Gastroesophageal sphincter (tissue), 3 donors: ENCODE data around the gene BHMT.

Experiments used
- EP300 ChIP-seq: sonication (generic); formaldehyde crosslinking; IDR thresholded peaks from one replicate; pipeline ENCODE4 v1.6.1; 2017; ENCODE audit warnings: antibody characterized with exemption, mild to moderate bottlenecking
- POLR2A ChIP-seq, 2 donors: fragments of 450-650 bp; IDR thresholded peaks; one replicate each; pipeline ENCODE4 v1.6.1; 2017; ENCODE audit warnings: antibody characterized with exemption in 2 of 2, mild to moderate bottlenecking in 2 of 2, moderate library complexity in 1 of 2
- POLR2AphosphoS5 ChIP-seq: sonication (generic); formaldehyde crosslinking; IDR thresholded peaks from one replicate; pipeline ENCODE4 v1.6.1; 2017; ENCODE audit warnings: antibody characterized with exemption
- TF ChIP-seq, protein P1 (sequence below), 4 experiments: fragments of 200-600 bp in 2 of 4; fragments of 450-650 bp in 2 of 4; sonication (generic) in 1 of 4; IDR thresholded peaks; one replicate each; pipeline ENCODE4 v1.5.1; 2017 to 2019; ENCODE audit warnings: antibody characterized with exemption in 4 of 4, mild to moderate bottlenecking in 2 of 4, moderate library complexity in 2 of 4

DNA sequence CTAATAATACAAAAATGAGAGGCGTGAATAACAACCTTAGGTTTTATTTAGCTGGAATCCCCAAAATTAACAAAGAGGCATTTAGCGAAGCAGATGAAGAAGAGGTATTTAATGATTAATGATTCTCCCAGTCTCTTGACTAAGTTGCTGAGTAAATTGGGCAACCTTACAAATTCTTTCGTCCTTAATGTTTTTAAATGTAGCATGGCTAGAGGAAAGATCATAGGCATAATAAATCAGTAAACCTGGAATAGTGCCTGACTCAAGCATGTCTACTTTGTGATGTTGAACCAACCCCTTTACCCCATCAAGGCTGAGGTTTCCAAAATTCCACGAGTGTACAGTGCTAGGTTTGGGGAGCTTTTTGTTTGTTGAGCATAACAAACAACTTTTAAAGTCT, 7.9 kb downstream of the BHMT start:
- TF ChIP-seq, protein P1, sequence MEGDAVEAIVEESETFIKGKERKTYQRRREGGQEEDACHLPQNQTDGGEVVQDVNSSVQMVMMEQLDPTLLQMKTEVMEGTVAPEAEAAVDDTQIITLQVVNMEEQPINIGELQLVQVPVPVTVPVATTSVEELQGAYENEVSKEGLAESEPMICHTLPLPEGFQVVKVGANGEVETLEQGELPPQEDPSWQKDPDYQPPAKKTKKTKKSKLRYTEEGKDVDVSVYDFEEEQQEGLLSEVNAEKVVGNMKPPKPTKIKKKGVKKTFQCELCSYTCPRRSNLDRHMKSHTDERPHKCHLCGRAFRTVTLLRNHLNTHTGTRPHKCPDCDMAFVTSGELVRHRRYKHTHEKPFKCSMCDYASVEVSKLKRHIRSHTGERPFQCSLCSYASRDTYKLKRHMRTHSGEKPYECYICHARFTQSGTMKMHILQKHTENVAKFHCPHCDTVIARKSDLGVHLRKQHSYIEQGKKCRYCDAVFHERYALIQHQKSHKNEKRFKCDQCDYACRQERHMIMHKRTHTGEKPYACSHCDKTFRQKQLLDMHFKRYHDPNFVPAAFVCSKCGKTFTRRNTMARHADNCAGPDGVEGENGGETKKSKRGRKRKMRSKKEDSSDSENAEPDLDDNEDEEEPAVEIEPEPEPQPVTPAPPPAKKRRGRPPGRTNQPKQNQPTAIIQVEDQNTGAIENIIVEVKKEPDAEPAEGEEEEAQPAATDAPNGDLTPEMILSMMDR (IDR thresholded peaks at IDR 0.05) = no peak
- TF ChIP-seq POLR2A (IDR thresholded peaks at IDR 0.05) (no peak), POLR2AphosphoS5 (no peak), EP300 (no peak)
